Kidney (tissue), 14 donors: ENCODE measurements around the gene KRT222. TPM values are rescaled to one million over a fixed set of nuclear protein-coding genes. Genes with fewer than 3 reads are reported as not detected.

Experiments
- DNase-seq, 5 donors: peaks; one replicate each; pipeline ENCODE4 v3.0.0-alpha.2; 2013 to 2020
- FAIRE-seq: peaks from 2 replicates; lab custom pipeline; 2012; peaks lifted over from hg19 to GRCh38; lab: Jason Lieb, UNC
- H3K27ac ChIP-seq, 2 donors: one replicate each; pipeline ENCODE4 v1.7.0; 2013; ENCODE audit warnings: low read depth in 2 of 2, low read length in 2 of 2, inconsistent platforms in 1 of 2
- H3K27me3 ChIP-seq: one replicate; pipeline ENCODE4 v1.7.1; 2013; ENCODE audit warnings: low read length, inconsistent platforms; ENCODE audit not compliant: control insufficient read depth, insufficient read depth
- H3K36me3 ChIP-seq, 3 donors: one replicate each; pipeline versions ENCODE4 v1.7.0 to v1.7.1; 2013; ENCODE audit warnings: low read length in 3 of 3, control low read depth in 1 of 3, inconsistent platforms in 1 of 3; ENCODE audit not compliant: insufficient read depth in 3 of 3, control insufficient read depth in 2 of 3
- H3K4me1 ChIP-seq, 3 donors: one replicate each; pipeline versions ENCODE4 v1.7.0 to v1.7.1; 2013; ENCODE audit warnings: low read length in 3 of 3, inconsistent platforms in 1 of 3, low read depth in 1 of 3; ENCODE audit not compliant: control insufficient read depth in 2 of 3, insufficient read depth in 2 of 3
- H3K4me3 ChIP-seq, 3 donors: one replicate each; pipeline versions ENCODE4 v1.7.0 to v1.8.1; 2013; ENCODE audit warnings: low read length in 3 of 3, control low read depth in 1 of 3, inconsistent platforms in 1 of 3
- H3K9ac ChIP-seq, 3 donors: one replicate each; pipeline versions ENCODE4 v1.7.0 to v1.7.1; 2013; ENCODE audit warnings: low read length in 3 of 3, control low read depth in 1 of 3, inconsistent platforms in 1 of 3
- H3K9me3 ChIP-seq, 3 donors: one replicate each; pipeline versions ENCODE4 v1.7.0 to v1.7.1; 2013; ENCODE audit warnings: low read length in 3 of 3, control low read depth in 1 of 3, inconsistent platforms in 1 of 3; ENCODE audit not compliant: control insufficient read depth in 2 of 3, insufficient read depth in 1 of 3
- intact Hi-C: fragments of 100-400 bp; cut with DNase I; formaldehyde crosslinking; loops from one replicate; pipeline ENCODE4 v1.11.1; 2022
- polyA plus RNA-seq: library from polyadenylated mRNA; stranded (reverse); fragments of 350-450 nt; fragmentation: Illumina TruSeq; extraction: RNeasy Lipid Tissue Mini Kit (QIAGEN cat#74804); gene quantifications from one replicate; pipeline ENCODE4 v1.2.3, GENCODE V29; 2014; ENCODE audit warnings: low read depth, low replicate concordance; ENCODE audit not compliant: insufficient read depth
- total RNA-seq: library from RNA; stranded (reverse); fragmentation: NEBNext Ultra II Directional; extraction: Animal tissue kit (Norgen Biotek cat#: 25700); gene quantifications from one replicate; pipeline ENCODE4 v1.2.1, GENCODE V29; 2021
- TF ChIP-seq, protein P1 (sequence below): IDR thresholded peaks from 3 replicates; pipeline ENCODE4 v1.5.1; 2012; ENCODE audit warnings: mild to moderate bottlenecking, moderate library complexity, borderline replicate concordance; ENCODE audit not compliant: insufficient read depth; ENCODE audit errors: extremely low read depth
- donor health status: control.
- donor health status: control.
- donor health status: control.
- donor health status: control.
- donor health status: control.
- donor health status: DM: yes; HTN: yes; CAD: no.
- donor health status: Normal renal cell carcinoma (clear cell type).

Gene KRT222
- total and polyA plus RNA-seq, 2 donors from 2014 or later, result 1.2 to 6.6 TPM

DNA sequence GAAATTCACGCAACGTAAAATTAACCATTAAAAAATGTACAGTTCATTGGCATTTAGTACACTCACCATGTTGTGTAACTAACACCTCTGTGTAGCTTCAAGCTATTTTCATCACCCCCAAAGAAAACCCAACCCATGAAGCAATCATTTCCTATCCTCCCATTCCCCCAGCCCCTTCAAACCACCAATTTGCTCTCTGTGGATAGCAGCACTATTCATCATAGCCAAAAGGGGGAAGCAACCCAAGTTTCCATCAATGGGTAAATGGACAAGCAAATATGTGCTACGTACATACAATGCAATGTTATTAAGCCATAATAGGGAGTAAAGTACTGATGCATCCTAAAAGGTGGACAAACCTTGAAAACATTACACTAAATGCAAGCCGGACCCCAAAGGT is 10.9 kb upstream of the KRT222 start:
- no peak for DNase-seq

GRCh38 chr17:40672654-40673053 is 7.7 kb upstream of the KRT222 start:
- intact Hi-C loops, result no loop called here
- H3K27ac ChIP-seq, result no peak overlapping the region
- DNase-seq (no peak), FAIRE-seq (no peak)
- peaks cover 2% of the 10 kb centered on the region for H3K27me3 ChIP-seq
- no peak overlapping the region for H3K9ac ChIP-seq
- H3K36me3 ChIP-seq, result no peaks in the 10 kb centered on the region
- H3K9me3 ChIP-seq, result no peaks in the 10 kb centered on the region
- TF ChIP-seq, protein P1, sequence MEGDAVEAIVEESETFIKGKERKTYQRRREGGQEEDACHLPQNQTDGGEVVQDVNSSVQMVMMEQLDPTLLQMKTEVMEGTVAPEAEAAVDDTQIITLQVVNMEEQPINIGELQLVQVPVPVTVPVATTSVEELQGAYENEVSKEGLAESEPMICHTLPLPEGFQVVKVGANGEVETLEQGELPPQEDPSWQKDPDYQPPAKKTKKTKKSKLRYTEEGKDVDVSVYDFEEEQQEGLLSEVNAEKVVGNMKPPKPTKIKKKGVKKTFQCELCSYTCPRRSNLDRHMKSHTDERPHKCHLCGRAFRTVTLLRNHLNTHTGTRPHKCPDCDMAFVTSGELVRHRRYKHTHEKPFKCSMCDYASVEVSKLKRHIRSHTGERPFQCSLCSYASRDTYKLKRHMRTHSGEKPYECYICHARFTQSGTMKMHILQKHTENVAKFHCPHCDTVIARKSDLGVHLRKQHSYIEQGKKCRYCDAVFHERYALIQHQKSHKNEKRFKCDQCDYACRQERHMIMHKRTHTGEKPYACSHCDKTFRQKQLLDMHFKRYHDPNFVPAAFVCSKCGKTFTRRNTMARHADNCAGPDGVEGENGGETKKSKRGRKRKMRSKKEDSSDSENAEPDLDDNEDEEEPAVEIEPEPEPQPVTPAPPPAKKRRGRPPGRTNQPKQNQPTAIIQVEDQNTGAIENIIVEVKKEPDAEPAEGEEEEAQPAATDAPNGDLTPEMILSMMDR, result no peak
- no peak overlapping the region for H3K4me3 ChIP-seq
- no peaks in the 10 kb centered on the region for H3K4me1 ChIP-seq

More for the DNA sequence above, 10.9 kb upstream of the KRT222 start:
- Histone ChIP-seq H3K4me3 (no peak overlapping the region), H3K27ac (no peak overlapping the region), H3K36me3 (no peaks in the 10 kb centered on the region), H3K9me3 (no peaks in the 10 kb centered on the region), H3K27me3 (peaks cover 2% of the 10 kb centered on the region), H3K9ac (no peak overlapping the region), H3K4me1 (no peaks in the 10 kb centered on the region)
- no peak for FAIRE-seq
- TF ChIP-seq, protein P1, result no peak
- intact Hi-C loops, result no loop called here

GRCh38 chr17:40671282-40671681 is 6.3 kb upstream of the KRT222 start:
- H3K27me3 ChIP-seq, result peaks cover 2% of the 10 kb centered on the region
- no peak overlapping the region for H3K4me3 ChIP-seq
- FAIRE-seq (no peak), DNase-seq (no peak)
- H3K9ac ChIP-seq, result no peak overlapping the region
- intact Hi-C loops, result no loop called here
- H3K9me3 ChIP-seq, result no peaks in the 10 kb centered on the region
- H3K36me3 ChIP-seq, result no peaks in the 10 kb centered on the region
- H3K27ac ChIP-seq, result no peak overlapping the region
- TF ChIP-seq, protein P1, result no peak
- no peaks in the 10 kb centered on the region for H3K4me1 ChIP-seq

DNA sequence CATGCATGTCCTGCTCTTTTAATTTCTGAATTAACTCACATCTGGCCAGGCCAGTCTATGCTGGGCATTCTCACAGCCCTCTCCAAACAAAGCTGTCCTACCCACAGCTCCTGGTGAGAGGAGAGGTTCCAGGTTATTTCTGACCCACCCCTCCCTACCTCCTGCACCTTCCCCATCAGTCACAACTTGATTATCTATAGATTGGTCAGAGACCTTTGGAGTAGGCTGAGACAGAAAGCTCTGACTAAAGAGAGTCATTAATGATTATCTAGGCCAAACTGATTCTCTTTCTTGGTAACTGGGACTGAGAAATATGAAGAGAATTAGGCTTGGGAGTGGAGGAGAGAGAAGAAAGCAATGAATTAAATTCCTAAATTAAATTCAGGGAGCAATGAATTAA is 1.4 kb upstream of the KRT222 start:
- H3K4me1 ChIP-seq, result no peaks in the 10 kb centered on the region
- H3K9me3 ChIP-seq, result no peaks in the 10 kb centered on the region
- no peak overlapping the region for H3K9ac ChIP-seq
- TF ChIP-seq, protein P1, result no peak
- intact Hi-C loops, result no loop called here
- H3K27me3 ChIP-seq, result peaks cover 3% of the 10 kb centered on the region
- H3K4me3 ChIP-seq, result no peak overlapping the region
- FAIRE-seq (no peak), DNase-seq (no peak)
- H3K27ac ChIP-seq, result no peak overlapping the region
- H3K36me3 ChIP-seq, result no peaks in the 10 kb centered on the region
